CD4-positive, alpha-beta memory T cell (primary cell): ENCODE measurements around the gene MYH16. TPM values are rescaled to one million over a fixed set of nuclear protein-coding genes. Genes with fewer than 3 reads are reported as not detected.
A peak's percentile ranks its signal among the peaks of the same experiment; 100 is the strongest.

Experiments used
- CTCF ChIA-PET: fragments of 350-600 bp; sonication (Branson Sonifier 250); formaldehyde crosslinking; loops from one replicate; lab custom pipeline; 2021; ENCODE audit warnings: inconsistent platforms; ENCODE audit not compliant: partially characterized antibody; lab: Charles Lee
- POLR2A ChIA-PET: fragments of 350-600 bp; sonication (Branson Sonifier 250); formaldehyde crosslinking; loops from one replicate; lab custom pipeline; 2021; ENCODE audit not compliant: partially characterized antibody; lab: Charles Lee
- DNase-seq, 5 donors: peaks; one replicate each; pipeline versions ENCODE4 v3.0.0 to v3.0.0-alpha.2; 2020 to 2022; ENCODE audit warnings: mixed read lengths in 1 of 5
- H3K27ac ChIP-seq: one replicate; pipeline ENCODE4 v1.7.0; 2013; ENCODE audit warnings: low read depth, low read length
- H3K27me3 ChIP-seq: 2 replicates; pipeline ENCODE4 v1.7.0; 2013; ENCODE audit warnings: mild to moderate bottlenecking, low read length, moderate library complexity; ENCODE audit not compliant: insufficient read depth
- H3K36me3 ChIP-seq: 2 replicates; pipeline ENCODE4 v1.7.0; 2013; ENCODE audit warnings: mild to moderate bottlenecking, low read length, moderate library complexity; ENCODE audit not compliant: insufficient read depth
- H3K4me1 ChIP-seq: 2 replicates; pipeline ENCODE4 v1.7.0; 2013; ENCODE audit warnings: mild to moderate bottlenecking, low read length, moderate library complexity; ENCODE audit not compliant: insufficient read depth
- H3K4me3 ChIP-seq, 2 donors: one replicate each; pipeline ENCODE4 v1.7.0; 2013; ENCODE audit warnings: low read length in 2 of 2, mild to moderate bottlenecking in 1 of 2
- H3K9me3 ChIP-seq, 2 donors: one replicate each; pipeline ENCODE4 v1.7.0; 2013; ENCODE audit warnings: low read length in 2 of 2, control low read depth in 1 of 2; ENCODE audit not compliant: control insufficient read depth in 1 of 2
- H3K27ac Mint-ChIP-seq, 7 donors: one replicate each; pipeline ENCODE4 v1.8.0; 2020 to 2021; ENCODE audit warnings: mixed read lengths in 7 of 7, mild to moderate bottlenecking in 6 of 7, inconsistent platforms in 3 of 7, moderate library complexity in 3 of 7
- H3K27me3 Mint-ChIP-seq, 2 donors: one replicate each; pipeline ENCODE4 v1.8.0; 2020 to 2021; ENCODE audit warnings: mixed read lengths in 2 of 2
- H3K36me3 Mint-ChIP-seq, 2 donors: one replicate each; pipeline ENCODE4 v1.8.0; 2020 to 2021; ENCODE audit warnings: mixed read lengths in 2 of 2, inconsistent platforms in 1 of 2, mild to moderate bottlenecking in 1 of 2
- H3K4me1 Mint-ChIP-seq, 4 donors: one replicate each; pipeline ENCODE4 v1.8.0; 2020 to 2021; ENCODE audit warnings: mixed read lengths in 4 of 4, mild to moderate bottlenecking in 1 of 4
- H3K4me3 Mint-ChIP-seq, 8 donors: one replicate each; pipeline ENCODE4 v1.8.0; 2020 to 2021; ENCODE audit warnings: mixed read lengths in 8 of 8, mild to moderate bottlenecking in 7 of 8, moderate library complexity in 6 of 8, inconsistent platforms in 3 of 8
- H3K9me3 Mint-ChIP-seq, 8 donors: one replicate each; pipeline ENCODE4 v1.8.0; 2020 to 2021; ENCODE audit warnings: mixed read lengths in 8 of 8, mild to moderate bottlenecking in 5 of 8, inconsistent platforms in 3 of 8, moderate library complexity in 1 of 8
- intact Hi-C: fragments of 100-400 bp; cut with micrococcal nuclease; formaldehyde crosslinking; loops from one replicate; pipeline ENCODE4 v1.15.1; 2023
- polyA plus RNA-seq, 2 donors: library from polyadenylated mRNA; unstranded; fragments of 300-500 nt; fragmentation: Illumina TruSeq; gene quantifications; one replicate each; pipeline ENCODE4 v1.2.3, GENCODE V29; 2021
- total RNA-seq, 2 experiments: library from RNA; stranded (reverse); gene quantifications; one replicate each; pipeline ENCODE4 v1.2.3, GENCODE V29; 2021

The MYH16 gene
- total and polyA plus RNA-seq, 4 experiments from 2014 or later = not detected

DNA sequence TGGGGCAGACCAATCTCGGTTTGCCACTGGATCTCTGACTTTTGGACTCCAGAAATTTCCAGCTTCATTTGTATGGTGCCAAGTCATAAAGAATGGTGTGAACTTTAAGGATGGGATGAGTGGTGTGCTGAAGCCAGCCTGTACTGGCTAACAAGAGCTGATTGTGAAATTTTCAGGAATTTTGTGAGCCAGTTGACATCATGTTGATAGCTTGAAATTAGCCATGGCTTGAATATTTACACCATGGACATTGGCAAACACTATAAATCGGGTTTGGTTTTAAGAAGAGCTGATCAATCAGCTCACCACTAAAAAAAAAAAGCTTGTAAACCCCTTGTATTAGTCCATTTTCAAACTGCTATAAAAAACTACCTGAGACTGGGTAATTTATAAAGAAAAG lies 14.1 kb upstream of the MYH16 start:
- ChIA-PET POLR2A (no interaction called here), CTCF (no interaction called here)
- no peak overlapping the region for H3K4me3 Mint-ChIP-seq

DNA sequence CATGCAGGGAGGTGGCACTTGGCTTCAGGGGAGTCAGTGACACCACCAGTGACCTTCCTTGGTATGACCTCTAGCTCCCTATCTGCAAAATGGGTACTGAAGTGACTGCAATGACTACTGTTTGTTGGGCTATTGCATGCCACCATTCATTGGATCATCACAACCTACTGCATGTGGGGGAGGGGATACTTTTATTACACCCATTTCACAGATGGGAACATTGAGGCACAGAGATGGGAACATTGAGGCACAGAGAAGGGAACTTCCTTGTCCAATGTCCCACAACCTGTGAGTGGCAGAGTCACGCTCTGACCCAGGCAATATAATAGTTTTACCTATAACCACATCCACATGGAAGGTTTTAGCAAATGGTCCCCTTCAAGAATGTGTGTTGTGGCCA lies 12.2 kb upstream of the MYH16 start:
- Histone ChIP-seq H3K9me3 (no peaks in the 10 kb centered on the region), H3K27ac (no peak overlapping the region), H3K36me3 (no peaks in the 10 kb centered on the region), H3K4me1 (no peaks in the 10 kb centered on the region), H3K4me3 (no peak overlapping the region), H3K27me3 (no peaks in the 10 kb centered on the region)
- no peaks in the 10 kb centered on the region for H3K9me3 Mint-ChIP-seq
- no peak overlapping the region for H3K4me3 Mint-ChIP-seq
- no peak overlapping the region for H3K27ac Mint-ChIP-seq
- peaks cover 0 to 6% of the 10 kb centered on the region in 2 donors for H3K27me3 Mint-ChIP-seq
- H3K4me1 Mint-ChIP-seq = peaks cover 0 to 1% (median 0%) of the 10 kb centered on the region in 4 donors
- no peak for DNase-seq
- intact Hi-C loops = no loop called here
- POLR2A ChIA-PET = no interaction called here
- H3K36me3 Mint-ChIP-seq = no peaks in the 10 kb centered on the region
- CTCF ChIA-PET = no interaction called here

More for the DNA sequence above, 14.1 kb upstream of the MYH16 start:
- Histone ChIP-seq H3K4me3 (no peak overlapping the region), H3K27ac (no peak overlapping the region), H3K4me1 (no peaks in the 10 kb centered on the region), H3K9me3 (no peaks in the 10 kb centered on the region), H3K36me3 (no peaks in the 10 kb centered on the region), H3K27me3 (no peaks in the 10 kb centered on the region)
- H3K27ac Mint-ChIP-seq = no peak overlapping the region
- H3K36me3 Mint-ChIP-seq = no peaks in the 10 kb centered on the region
- peaks cover 0 to 1% (median 0%) of the 10 kb centered on the region in 4 donors for H3K4me1 Mint-ChIP-seq
- H3K9me3 Mint-ChIP-seq = no peaks in the 10 kb centered on the region
- H3K27me3 Mint-ChIP-seq = peaks cover 0 to 3% of the 10 kb centered on the region in 2 donors
- no peak for DNase-seq
- intact Hi-C loops = no loop called here

DNA sequence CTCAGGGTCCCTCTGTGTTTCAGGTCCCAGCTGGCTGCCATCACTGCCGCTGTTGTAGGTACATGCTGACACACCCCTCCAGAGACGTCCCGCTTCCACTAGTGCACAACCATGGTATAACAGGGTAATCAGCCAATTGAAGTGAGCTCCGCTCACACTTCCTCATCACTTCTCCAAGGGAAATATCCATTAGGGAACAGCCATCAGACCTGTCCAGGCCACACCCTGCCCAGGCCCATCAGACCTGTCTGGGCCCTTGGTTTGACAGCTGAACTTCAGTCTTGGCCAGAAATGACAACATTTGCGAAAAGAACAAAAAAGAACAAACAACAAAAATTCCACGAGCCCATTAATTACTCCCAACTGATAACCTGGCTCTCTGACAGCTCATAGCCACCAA lies 11.0 kb upstream of the MYH16 start:
- Histone ChIP-seq H3K36me3 (no peaks in the 10 kb centered on the region), H3K27ac (no peak overlapping the region), H3K9me3 (no peaks in the 10 kb centered on the region), H3K4me3 (no peak overlapping the region), H3K27me3 (no peaks in the 10 kb centered on the region), H3K4me1 (no peaks in the 10 kb centered on the region)
- H3K27me3 Mint-ChIP-seq = peaks cover 5 to 13% of the 10 kb centered on the region in 2 donors
- H3K9me3 Mint-ChIP-seq = peaks cover 0 to 3% (median 0%) of the 10 kb centered on the region in 8 donors
- H3K4me1 Mint-ChIP-seq = no peaks in the 10 kb centered on the region
- POLR2A ChIA-PET = no interaction called here
- DNase-seq = no peak
- no peak overlapping the region for H3K4me3 Mint-ChIP-seq
- CTCF ChIA-PET = no interaction called here
- H3K27ac Mint-ChIP-seq = no peak overlapping the region
- intact Hi-C loops = no loop called here
- no peaks in the 10 kb centered on the region for H3K36me3 Mint-ChIP-seq

DNA sequence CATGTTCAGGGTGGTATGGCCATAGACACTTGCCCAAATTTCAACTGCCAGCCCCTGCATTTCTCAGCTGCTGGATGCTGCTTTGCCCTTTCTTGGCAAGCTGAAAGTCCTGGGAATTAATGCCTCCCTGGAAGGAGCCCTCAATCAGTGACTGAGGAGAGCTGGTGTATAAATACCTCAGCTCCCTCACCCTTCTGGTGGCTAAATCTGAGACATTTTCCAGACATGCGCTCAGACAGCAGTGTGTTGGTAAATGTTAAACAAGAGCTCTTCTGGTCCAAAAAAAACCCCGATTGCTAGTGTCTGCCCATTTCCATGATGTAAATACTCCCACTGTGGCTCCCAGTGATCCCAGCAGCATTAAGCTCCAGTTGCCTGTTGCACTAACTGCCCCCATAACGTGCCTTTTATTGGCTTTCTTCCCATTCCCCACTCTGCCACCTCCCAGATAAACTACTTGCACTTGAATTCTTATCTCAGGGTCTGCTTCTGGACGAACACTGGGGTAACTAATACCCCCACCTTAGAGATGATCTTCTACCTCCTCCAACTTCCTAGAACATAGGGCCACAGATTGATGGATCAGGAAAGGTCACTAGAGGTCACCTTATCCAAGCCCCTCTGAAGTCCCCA lies 6.7 kb upstream of the MYH16 start:
- H3K4me1 ChIP-seq = no peaks in the 10 kb centered on the region
- H3K9me3 ChIP-seq = no peaks in the 10 kb centered on the region
- no peak for DNase-seq
- no peaks in the 10 kb centered on the region for H3K36me3 Mint-ChIP-seq
- peaks cover 0 to 3% (median 0%) of the 10 kb centered on the region in 8 donors for H3K9me3 Mint-ChIP-seq
- H3K27me3 Mint-ChIP-seq = peaks cover 8 to 13% of the 10 kb centered on the region in 2 donors
- H3K4me3 ChIP-seq = no peak overlapping the region
- H3K27me3 ChIP-seq = no peaks in the 10 kb centered on the region
- no peak overlapping the region for H3K27ac Mint-ChIP-seq
- CTCF ChIA-PET = no interaction called here
- H3K4me3 Mint-ChIP-seq = no peak overlapping the region
- H3K27ac ChIP-seq = no peak overlapping the region
- no peaks in the 10 kb centered on the region for H3K4me1 Mint-ChIP-seq
- intact Hi-C loops = no loop called here
- POLR2A ChIA-PET = no interaction called here
- no peaks in the 10 kb centered on the region for H3K36me3 ChIP-seq

DNA sequence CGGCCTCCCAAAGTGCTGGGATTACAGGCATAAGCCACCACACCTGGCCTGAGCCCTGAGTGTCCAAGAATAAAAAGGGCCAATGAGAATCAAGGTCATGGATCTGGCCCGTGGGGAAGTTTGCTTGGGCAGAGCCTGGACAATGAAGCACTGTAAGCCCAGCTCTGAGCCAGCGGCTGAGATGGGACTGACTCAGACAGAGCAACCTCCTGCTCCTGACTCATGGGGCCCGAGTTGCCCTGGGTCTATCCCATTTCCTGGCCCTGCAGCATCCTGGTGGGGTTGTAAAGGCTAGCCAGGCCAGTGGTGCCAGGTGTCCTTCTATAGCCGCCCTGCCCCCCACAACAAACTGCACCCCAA lies 5.2 kb upstream of the MYH16 start:
- peaks cover 8 to 13% of the 10 kb centered on the region in 2 donors for H3K27me3 Mint-ChIP-seq
- no peaks in the 10 kb centered on the region for H3K4me1 Mint-ChIP-seq
- intact Hi-C loops = no loop called here
- Histone ChIP-seq H3K9me3 (no peaks in the 10 kb centered on the region), H3K27me3 (no peaks in the 10 kb centered on the region), H3K27ac (no peak overlapping the region), H3K4me3 (no peak overlapping the region), H3K4me1 (no peaks in the 10 kb centered on the region), H3K36me3 (no peaks in the 10 kb centered on the region)
- peak overlapping the region in 1 of 7 donors; percentile 35 for H3K27ac Mint-ChIP-seq
- H3K9me3 Mint-ChIP-seq = peaks cover 0 to 3% (median 0%) of the 10 kb centered on the region in 8 donors
- ChIA-PET POLR2A (no interaction called here), CTCF (interaction anchor here (1.6 kb wide), 1 partner anchor 10 kb away, joined by 3 read pairs; no protein-coding TSS in a partner anchor)
- DNase-seq = no peak
- H3K36me3 Mint-ChIP-seq = no peaks in the 10 kb centered on the region
- no peak overlapping the region for H3K4me3 Mint-ChIP-seq

DNA sequence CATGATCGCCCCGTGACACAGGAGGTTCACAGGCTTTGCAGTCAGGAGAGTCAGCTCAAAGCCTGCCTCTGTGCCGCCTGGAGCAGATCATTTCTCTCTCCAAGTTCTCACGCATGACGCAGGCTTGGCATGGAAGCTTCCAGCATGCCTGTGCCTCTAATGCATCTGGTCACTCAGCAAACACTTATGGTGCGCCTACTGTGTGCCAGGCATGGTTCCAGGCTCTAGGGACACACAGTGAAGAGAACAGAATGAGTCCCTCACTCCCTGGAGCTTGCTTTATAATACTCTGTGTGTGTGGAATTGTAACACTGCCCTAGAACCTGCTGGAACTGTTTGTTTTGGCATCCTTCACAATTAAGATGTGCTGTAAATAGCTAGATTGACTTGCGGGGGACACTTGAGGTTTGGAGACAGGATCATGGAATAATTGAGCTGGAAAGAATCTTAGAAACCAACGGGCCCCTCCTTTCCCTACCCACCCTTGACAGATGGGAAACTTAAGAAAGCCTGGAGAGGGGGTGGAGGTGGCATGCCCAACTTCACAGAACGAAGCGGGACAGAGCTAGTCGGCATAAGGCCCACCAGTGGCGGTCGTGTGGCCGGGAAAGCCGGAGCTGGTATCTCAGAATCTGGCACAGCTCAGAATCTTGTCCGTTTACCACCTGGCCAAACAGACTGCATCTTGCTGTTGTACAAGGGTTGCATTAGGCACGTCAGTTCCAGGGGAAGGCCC lies 4.6 kb upstream of the MYH16 start:
- peak overlapping the region in 1 of 7 donors; percentile 35 for H3K27ac Mint-ChIP-seq
- Histone ChIP-seq H3K4me1 (no peaks in the 10 kb centered on the region), H3K4me3 (no peak overlapping the region), H3K9me3 (no peaks in the 10 kb centered on the region), H3K27me3 (no peaks in the 10 kb centered on the region), H3K27ac (no peak overlapping the region), H3K36me3 (no peaks in the 10 kb centered on the region)
- POLR2A ChIA-PET = no interaction called here
- no peaks in the 10 kb centered on the region for H3K4me1 Mint-ChIP-seq
- CTCF ChIA-PET = interaction anchor here (1.6 kb wide), 1 partner anchor 9 kb away, joined by 3 read pairs; no protein-coding TSS in a partner anchor
- DNase-seq = no peak
- intact Hi-C loops = no loop called here
- H3K36me3 Mint-ChIP-seq = no peaks in the 10 kb centered on the region
- H3K9me3 Mint-ChIP-seq = peaks cover 0 to 3% (median 0%) of the 10 kb centered on the region in 8 donors
- no peak overlapping the region for H3K4me3 Mint-ChIP-seq
- peaks cover 8 to 13% of the 10 kb centered on the region in 2 donors for H3K27me3 Mint-ChIP-seq

DNA sequence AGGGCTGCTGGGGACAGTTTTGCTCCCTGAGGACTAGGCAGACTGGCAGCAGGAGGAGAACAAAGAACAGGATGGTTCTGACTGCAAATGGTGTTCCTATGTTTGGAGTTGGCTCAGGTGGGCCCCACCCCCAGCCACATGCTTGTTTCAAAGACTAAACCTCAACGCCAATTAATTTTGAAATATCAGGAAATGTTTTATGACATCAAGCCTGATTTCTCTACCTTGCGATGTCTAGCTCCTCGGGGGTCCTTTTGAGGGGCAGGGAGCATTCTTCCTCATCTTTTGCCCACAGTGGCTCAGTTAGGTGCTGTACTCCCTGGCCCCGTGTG lies 4.1 kb upstream of the MYH16 start:
- peaks cover 0 to 3% (median 0%) of the 10 kb centered on the region in 8 donors for H3K9me3 Mint-ChIP-seq
- H3K4me3 ChIP-seq = no peak overlapping the region
- ChIA-PET POLR2A (no interaction called here), CTCF (interaction anchor here (1.6 kb wide), 1 partner anchor 9 kb away, joined by 3 read pairs; no protein-coding TSS in a partner anchor)
- intact Hi-C loops = no loop called here
- H3K4me1 ChIP-seq = no peaks in the 10 kb centered on the region
- peaks cover 0 to 2% (median 1%) of the 10 kb centered on the region in 4 donors for H3K4me1 Mint-ChIP-seq
- no peaks in the 10 kb centered on the region for H3K27me3 ChIP-seq
- H3K27me3 Mint-ChIP-seq = peaks cover 8 to 13% of the 10 kb centered on the region in 2 donors
- H3K36me3 ChIP-seq = no peaks in the 10 kb centered on the region
- H3K36me3 Mint-ChIP-seq = no peaks in the 10 kb centered on the region
- no peak overlapping the region for H3K27ac ChIP-seq
- H3K4me3 Mint-ChIP-seq = no peak overlapping the region
- no peak overlapping the region for H3K27ac Mint-ChIP-seq
- no peaks in the 10 kb centered on the region for H3K9me3 ChIP-seq
- no peak for DNase-seq
